Mesodermal cell (in vitro differentiated cells): ENCODE data around the gene SEMA5A.
A peak's percentile ranks its signal among the peaks of the same experiment; 100 is the strongest.

Experiments used
- H3K27ac ChIP-seq: 2 replicates; pipeline ENCODE4 v1.7.0; 2013; ENCODE audit warnings: mild to moderate bottlenecking, low read depth, low read length, moderate library complexity; ENCODE audit not compliant: severe bottlenecking
- H3K36me3 ChIP-seq: 2 replicates; pipeline ENCODE4 v1.7.1; 2013; ENCODE audit warnings: mild to moderate bottlenecking, low read length, moderate library complexity; ENCODE audit not compliant: control insufficient read depth, insufficient read depth
- H3K4me1 ChIP-seq: one replicate; pipeline ENCODE4 v1.7.1; 2013; ENCODE audit warnings: mild to moderate bottlenecking, low read length; ENCODE audit not compliant: insufficient read depth, control insufficient read depth, poor library complexity, severe bottlenecking
- H3K4me3 ChIP-seq: 2 replicates; pipeline ENCODE4 v1.7.0; 2013; ENCODE audit warnings: low read length, control low read depth, mild to moderate bottlenecking; ENCODE audit not compliant: insufficient read depth, poor library complexity, severe bottlenecking; ENCODE audit errors: extremely low read depth
- H3K9me3 ChIP-seq: 2 replicates; pipeline ENCODE4 v1.7.1; 2013; ENCODE audit warnings: mild to moderate bottlenecking, low read length, moderate library complexity; ENCODE audit not compliant: control insufficient read depth
- WGBS, 2 experiments: methylation state at CpG; one replicate each; pipeline ENCODE4 v1.1.5; 2013; ENCODE audit warnings: missing lambda C conversion rate in 2 of 2; ENCODE audit not compliant: insufficient coverage in 2 of 2; 5-methylcytosine and 5-hydroxymethylcytosine counted together

The SEMA5A gene

GRCh38 chr5:9279774-9280173 is 266.1 kb downstream of the SEMA5A start:
- H3K27ac ChIP-seq: no peak overlapping the region
- H3K9me3 ChIP-seq: peaks cover 11% of the 10 kb centered on the region
- H3K4me3 ChIP-seq: no peak overlapping the region
- no peaks in the 10 kb centered on the region for H3K4me1 ChIP-seq
- WGBS, 2 experiments: 30% methylated on average over 1 of the region's 1 CpG; no CpG with 5 or more reads in 1 of the 2 experiments
- H3K36me3 ChIP-seq: peaks cover 4% of the 10 kb centered on the region

- no peaks in the 10 kb centered on the region for H3K4me1 ChIP-seq
- H3K36me3 ChIP-seq: peaks cover 4% of the 10 kb centered on the region
- no peak overlapping the region for H3K4me3 ChIP-seq
- peaks cover 11% of the 10 kb centered on the region for H3K9me3 ChIP-seq
- 97 to 100% methylated on average over 2 to 3 of the region's 3 CpGs for WGBS, 2 experiments
- H3K27ac ChIP-seq: no peak overlapping the region
Measured at GRCh38 chr5:9278921-9279603, 266.8 kb downstream of the SEMA5A start.

GRCh38 chr5:9269014-9269413 is 276.9 kb downstream of the SEMA5A start:
- Histone ChIP-seq H3K4me3 (no peak overlapping the region), H3K4me1 (peaks cover 26% of the 10 kb centered on the region), H3K36me3 (no peaks in the 10 kb centered on the region), H3K9me3 (no peaks in the 10 kb centered on the region), H3K27ac (no peak overlapping the region)
- WGBS, 2 experiments: 60 to 100% methylated on average over 1 of the region's 4 CpGs

GRCh38 chr5:9268226-9268625 is 277.6 kb downstream of the SEMA5A start:
- Histone ChIP-seq H3K36me3 (no peaks in the 10 kb centered on the region), H3K9me3 (no peaks in the 10 kb centered on the region), H3K4me3 (no peak overlapping the region), H3K27ac (no peak overlapping the region), H3K4me1 (peaks cover 26% of the 10 kb centered on the region)
- WGBS, 2 experiments: 90% methylated on average over 2 of the region's 3 CpGs; no CpG with 5 or more reads in 1 of the 2 experiments

- H3K27ac ChIP-seq: peak overlapping the region; percentile 85
- no peaks in the 10 kb centered on the region for H3K9me3 ChIP-seq
- peaks cover 26% of the 10 kb centered on the region for H3K4me1 ChIP-seq
- H3K4me3 ChIP-seq: no peak overlapping the region
- H3K36me3 ChIP-seq: no peaks in the 10 kb centered on the region
- WGBS, 2 experiments: 58 to 61% methylated on average over 13 to 14 of the region's 17 CpGs
Measured at GRCh38 chr5:9265441-9266287, 280.2 kb downstream of the SEMA5A start.

- H3K27ac ChIP-seq: no peak overlapping the region
- WGBS, 2 experiments: 90 to 92% methylated on average over 3 to 4 of the region's 5 CpGs
Measured at GRCh38 chr5:9264301-9264700, 281.6 kb downstream of the SEMA5A start.

GRCh38 chr5:9263656-9264055 is 282.2 kb downstream of the SEMA5A start:
- WGBS, 2 experiments: 100% methylated on average over 1 of the region's 2 CpGs; no CpG with 5 or more reads in 1 of the 2 experiments
- no peak overlapping the region for H3K4me3 ChIP-seq
- peaks cover 20% of the 10 kb centered on the region for H3K4me1 ChIP-seq
- H3K36me3 ChIP-seq: no peaks in the 10 kb centered on the region
- no peaks in the 10 kb centered on the region for H3K9me3 ChIP-seq
- H3K27ac ChIP-seq: no peak overlapping the region

More at GRCh38 chr5:9264301-9264700, 281.6 kb downstream of the SEMA5A start:
- Histone ChIP-seq H3K4me3 (no peak overlapping the region), H3K4me1 (peaks cover 24% of the 10 kb centered on the region), H3K9me3 (no peaks in the 10 kb centered on the region), H3K36me3 (no peaks in the 10 kb centered on the region)

- Histone ChIP-seq H3K4me3 (no peak overlapping the region), H3K36me3 (no peaks in the 10 kb centered on the region), H3K27ac (no peak overlapping the region), H3K4me1 (peaks cover 4% of the 10 kb centered on the region), H3K9me3 (no peaks in the 10 kb centered on the region)
- WGBS, 2 experiments: 90 to 100% methylated on average over 1 to 2 of the region's 2 CpGs
Measured at GRCh38 chr5:9251379-9251980, 294.4 kb downstream of the SEMA5A start.

GRCh38 chr5:9249231-9249630 is 296.6 kb downstream of the SEMA5A start:
- Histone ChIP-seq H3K4me3 (no peak overlapping the region), H3K4me1 (peaks cover 8% of the 10 kb centered on the region), H3K27ac (no peak overlapping the region), H3K36me3 (no peaks in the 10 kb centered on the region), H3K9me3 (no peaks in the 10 kb centered on the region)
- no CpG with 5 or more reads among the region's 3 CpGs for WGBS, 2 experiments

GRCh38 chr5:9245071-9245470 is 300.8 kb downstream of the SEMA5A start:
- WGBS, 2 experiments: 86 to 92% methylated on average over 1 to 2 of the region's 3 CpGs
- H3K36me3 ChIP-seq: no peaks in the 10 kb centered on the region
- H3K4me3 ChIP-seq: no peak overlapping the region

More at GRCh38 chr5:9245071-9245470, 300.8 kb downstream of the SEMA5A start:
- peak overlapping the region; percentile 76 for H3K27ac ChIP-seq
- H3K9me3 ChIP-seq: no peaks in the 10 kb centered on the region
- H3K4me1 ChIP-seq: peaks cover 10% of the 10 kb centered on the region
